Common myeloid progenitor, CD34-positive (primary cell): ENCODE results near the gene MAVS.
"Not testable (repeated sequence)": the region's sequence is repeated elsewhere in the genome, so short reads cannot be mapped to it uniquely, and the experiment has no call there.

Source experiments
- CTCF ChIA-PET: fragments of 350-600 bp; sonication (Branson Sonifier 250); formaldehyde crosslinking; loops from one replicate; lab custom pipeline; 2021; ENCODE audit warnings: antibody characterized with exemption; lab: Charles Lee
- POLR2A ChIA-PET: fragments of 350-600 bp; sonication (Branson Sonifier 250); formaldehyde crosslinking; loops from one replicate; lab custom pipeline; 2021; ENCODE audit warnings: antibody characterized with exemption; lab: Charles Lee
- DNase-seq, 3 donors: peaks; one replicate each; pipeline versions ENCODE4 v3.0.0 to v3.0.0-alpha.2; 2013
- H3K27ac ChIP-seq, 2 experiments: 1 replicate in 1 of 2; 2 replicates in 1 of 2; pipeline ENCODE4 v1.7.0; 2013; ENCODE audit warnings: inconsistent platforms in 2 of 2, low read length in 2 of 2, mild to moderate bottlenecking in 2 of 2, low read depth in 1 of 2, moderate library complexity in 1 of 2; ENCODE audit not compliant: severe bottlenecking in 2 of 2, insufficient read depth in 1 of 2, poor library complexity in 1 of 2
- H3K27me3 ChIP-seq, 5 experiments: replicated peaks in 2 of 5; 1 replicate in 3 of 5; 2 replicates in 2 of 5; pipeline versions ENCODE4 v1.6.1 to v1.7.0; 2013; ENCODE audit warnings: low read length in 4 of 5, mild to moderate bottlenecking in 2 of 5, moderate library complexity in 2 of 5, inconsistent platforms in 1 of 5; ENCODE audit not compliant: insufficient read depth in 5 of 5, control insufficient read depth in 4 of 5
- H3K36me3 ChIP-seq, 4 experiments: 1 replicate in 2 of 4; 2 replicates in 2 of 4; pipeline versions ENCODE4 v1.6.1 to v1.7.0; 2013; ENCODE audit warnings: low read length in 3 of 4, control low read depth in 1 of 4, mild to moderate bottlenecking in 1 of 4; ENCODE audit not compliant: control insufficient read depth in 4 of 4, insufficient read depth in 4 of 4
- H3K4me1 ChIP-seq, 4 experiments: 1 replicate in 3 of 4; 2 replicates in 1 of 4; pipeline versions ENCODE4 v1.6.1 to v1.7.1; 2013; ENCODE audit warnings: low read length in 3 of 4, mild to moderate bottlenecking in 3 of 4, control low read depth in 1 of 4, inconsistent platforms in 1 of 4, moderate library complexity in 1 of 4; ENCODE audit not compliant: control insufficient read depth in 4 of 4, insufficient read depth in 4 of 4; ENCODE audit errors: control extremely low read depth in 1 of 4
- H3K4me3 ChIP-seq, 7 experiments: 1 replicate in 4 of 7; 2 replicates in 3 of 7; pipeline versions ENCODE4 v1.5.1 to v1.7.0; 2013; ENCODE audit warnings: mild to moderate bottlenecking in 7 of 7, low read length in 6 of 7, moderate library complexity in 6 of 7, inconsistent platforms in 2 of 7, low read depth in 2 of 7, control low read depth in 1 of 7; ENCODE audit not compliant: insufficient read depth in 4 of 7, control insufficient read depth in 1 of 7; ENCODE audit errors: extremely low read depth in 1 of 7
- H3K9me3 ChIP-seq, 5 experiments: 1 replicate in 4 of 5; 2 replicates in 1 of 5; pipeline versions ENCODE4 v1.6.1 to v1.7.1; 2013; ENCODE audit warnings: low read length in 4 of 5, mild to moderate bottlenecking in 2 of 5, inconsistent platforms in 1 of 5, low read depth in 1 of 5, moderate library complexity in 1 of 5; ENCODE audit not compliant: control insufficient read depth in 4 of 5, insufficient read depth in 2 of 5; ENCODE audit errors: control extremely low read depth in 1 of 5
- WGBS: methylation state at CpG from one replicate; pipeline ENCODE4 v1.1.5; 2013; ENCODE audit not compliant: insufficient coverage; 5-methylcytosine and 5-hydroxymethylcytosine counted together

The MAVS gene

DNA sequence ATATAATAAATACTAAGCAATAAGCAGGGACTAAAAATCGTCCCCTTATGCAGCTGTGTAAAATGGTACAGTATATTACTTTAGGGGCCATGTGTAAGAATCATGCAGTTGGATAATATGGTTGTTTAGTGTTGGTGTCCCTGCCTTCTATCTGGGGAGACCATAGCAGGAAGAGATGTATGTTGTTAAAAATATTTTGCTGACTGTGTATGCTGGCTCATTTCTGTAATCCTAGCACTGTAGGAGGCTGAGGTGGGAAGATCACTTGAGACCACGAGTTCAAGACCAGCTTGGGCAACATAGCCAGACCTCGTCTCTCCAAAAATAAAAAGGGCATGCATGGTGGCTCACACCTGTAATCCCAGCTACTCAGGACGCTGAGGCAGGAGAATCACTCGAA is 48.2 kb downstream of the MAVS start:
- Histone ChIP-seq H3K27ac (no peak overlapping the region), H3K9me3 (no peaks in the 10 kb centered on the region), H3K4me1 (peaks cover 16 to 36% (median 24%) of the 10 kb centered on the region in 4 experiments), H3K36me3 (peaks cover 4 to 24% (median 6%) of the 10 kb centered on the region in 4 experiments), H3K27me3 (no peaks in the 10 kb centered on the region), H3K4me3 (no peak overlapping the region)
- CTCF ChIA-PET, result interaction anchor here (0.6 kb wide), 1 partner anchor 108 kb away, joined by 3 read pairs; the partner anchor contains the start of gene CENPB
- no peak for DNase-seq
- POLR2A ChIA-PET, result no interaction called here
- WGBS, result 97% methylated on average over 3 of the region's 5 CpGs

- H3K27me3 ChIP-seq, result no peaks in the 10 kb centered on the region
- POLR2A ChIA-PET, result no interaction called here
- peaks cover 3 to 24% (median 5%) of the 10 kb centered on the region in 4 experiments for H3K36me3 ChIP-seq
- DNase-seq, result no peak
- 80% methylated on average over 1 of the region's 4 CpGs for WGBS
- CTCF ChIA-PET, result interaction anchor here (0.6 to 1.5 kb wide), 2 partner anchors 8 to 109 kb away, joined by 3 to 4 read pairs; no protein-coding TSS in a partner anchor
- no peaks in the 10 kb centered on the region for H3K9me3 ChIP-seq
- peaks cover 5 to 41% (median 18%) of the 10 kb centered on the region in 4 experiments for H3K4me1 ChIP-seq
- H3K27ac ChIP-seq, result peak overlapping the region in 1 of 2 experiments; percentile 49
- H3K4me3 ChIP-seq, result no peak overlapping the region
Measured at GRCh38 chr20:3896302-3896701, 49.7 kb downstream of the MAVS start.

GRCh38 chr20:3896853-3897583 is 50.4 kb downstream of the MAVS start:
- no peak for DNase-seq
- Histone ChIP-seq H3K4me1 (peaks cover 5 to 40% (median 14%) of the 10 kb centered on the region in 4 experiments), H3K27ac (peak overlapping the region in 1 of 2 experiments; percentile 49), H3K27me3 (no peaks in the 10 kb centered on the region), H3K36me3 (peaks cover 2 to 18% (median 5%) of the 10 kb centered on the region in 4 experiments), H3K4me3 (no peak overlapping the region), H3K9me3 (no peaks in the 10 kb centered on the region)
- POLR2A ChIA-PET, result no interaction called here
- WGBS, result 88% methylated on average over 5 of the region's 10 CpGs
- CTCF ChIA-PET, result interaction anchor here (1.0 to 1.5 kb wide), 3 partner anchors 9 to 174 kb away, joined by 3 read pairs; no protein-coding TSS in a partner anchor

GRCh38 chr20:3898181-3898580 is 51.5 kb downstream of the MAVS start:
- POLR2A ChIA-PET, DNase-seq, H3K27me3 ChIP-seq, H3K9me3 ChIP-seq, H3K4me3 ChIP-seq, H3K27ac ChIP-seq: not testable (repeated sequence)
- Histone ChIP-seq H3K4me1 (peaks cover 4 to 32% (median 11%) of the 10 kb centered on the region in 4 experiments), H3K36me3 (peaks cover 2 to 13% (median 5%) of the 10 kb centered on the region in 4 experiments)
- CTCF ChIA-PET, result interaction anchor here (0.6 to 1.1 kb wide), 3 partner anchors 29 to 173 kb away, joined by 3 read pairs; no protein-coding TSS in a partner anchor
- whole genome bisulfite sequencing, result 94% methylated on average over 2 of the region's 9 CpGs

DNA sequence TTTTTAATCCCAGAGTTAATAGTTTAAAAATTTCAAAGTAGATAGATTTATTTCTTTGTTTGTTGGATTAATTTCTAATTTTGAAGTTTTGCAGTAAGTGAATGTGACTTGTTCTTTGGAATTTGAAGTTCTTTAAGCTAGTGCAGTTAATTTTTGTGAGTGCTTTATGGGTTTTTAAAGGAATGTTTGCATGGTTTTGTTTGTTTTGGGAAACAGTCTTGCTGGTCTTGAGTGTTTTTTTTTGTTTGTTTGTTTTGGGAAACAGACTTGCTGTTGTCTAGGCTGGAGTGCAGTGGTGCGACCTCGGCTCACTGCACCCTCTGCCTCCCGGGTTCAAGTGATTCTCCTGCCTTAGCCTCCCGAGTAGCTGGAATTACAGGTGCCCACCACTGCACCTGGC is 52.0 kb downstream of the MAVS start:
- Histone ChIP-seq H3K36me3 (peaks cover 2 to 13% (median 5%) of the 10 kb centered on the region in 4 experiments), H3K27ac (no peak overlapping the region), H3K4me1 (peaks cover 4 to 27% (median 11%) of the 10 kb centered on the region in 4 experiments), H3K4me3 (no peak overlapping the region), H3K9me3 (no peaks in the 10 kb centered on the region), H3K27me3 (no peaks in the 10 kb centered on the region)
- 93% methylated on average over 4 of the region's 4 CpGs for WGBS
- POLR2A ChIA-PET, result no interaction called here
- CTCF ChIA-PET, result interaction anchor here (0.6 kb wide), 1 partner anchor 39 kb away, joined by 3 read pairs; no protein-coding TSS in a partner anchor
- DNase-seq, result no peak

- no peak for DNase-seq
- no peak overlapping the region for H3K4me3 ChIP-seq
- peaks cover 0 to 15% (median 5%) of the 10 kb centered on the region in 4 experiments for H3K36me3 ChIP-seq
- ChIA-PET CTCF (interaction anchor here (0.6 kb wide), 1 partner anchor 8 kb away, joined by 3 read pairs; no protein-coding TSS in a partner anchor), POLR2A (no interaction called here)
- H3K27ac ChIP-seq, result peak overlapping the region in 1 of 2 experiments; percentile 17
- no peaks in the 10 kb centered on the region for H3K9me3 ChIP-seq
- peaks cover 2 to 26% (median 10%) of the 10 kb centered on the region in 4 experiments for H3K4me1 ChIP-seq
- WGBS, result 100% methylated on average over 2 of the region's 3 CpGs
- H3K27me3 ChIP-seq, result no peaks in the 10 kb centered on the region
Measured at GRCh38 chr20:3900187-3900604, 53.6 kb downstream of the MAVS start.
